Urothelium cell line (cell line): Measurements from ENCODE around the gene ATP5PF.
A peak's percentile ranks its signal among the peaks of the same experiment; 100 is the strongest.
"Not testable (repeated sequence)": the region's sequence is repeated elsewhere in the genome, so short reads cannot be mapped to it uniquely, and the experiment has no call there.

Source experiments
- DNase-seq: peaks from one replicate; pipeline ENCODE4 v3.0.0; 2011; ENCODE audit warnings: low spot score, mixed read lengths
- FAIRE-seq: peaks from 2 replicates; lab custom pipeline; 2011; peaks lifted over from hg19 to GRCh38; lab: Jason Lieb, UNC

The ATP5PF gene

DNA sequence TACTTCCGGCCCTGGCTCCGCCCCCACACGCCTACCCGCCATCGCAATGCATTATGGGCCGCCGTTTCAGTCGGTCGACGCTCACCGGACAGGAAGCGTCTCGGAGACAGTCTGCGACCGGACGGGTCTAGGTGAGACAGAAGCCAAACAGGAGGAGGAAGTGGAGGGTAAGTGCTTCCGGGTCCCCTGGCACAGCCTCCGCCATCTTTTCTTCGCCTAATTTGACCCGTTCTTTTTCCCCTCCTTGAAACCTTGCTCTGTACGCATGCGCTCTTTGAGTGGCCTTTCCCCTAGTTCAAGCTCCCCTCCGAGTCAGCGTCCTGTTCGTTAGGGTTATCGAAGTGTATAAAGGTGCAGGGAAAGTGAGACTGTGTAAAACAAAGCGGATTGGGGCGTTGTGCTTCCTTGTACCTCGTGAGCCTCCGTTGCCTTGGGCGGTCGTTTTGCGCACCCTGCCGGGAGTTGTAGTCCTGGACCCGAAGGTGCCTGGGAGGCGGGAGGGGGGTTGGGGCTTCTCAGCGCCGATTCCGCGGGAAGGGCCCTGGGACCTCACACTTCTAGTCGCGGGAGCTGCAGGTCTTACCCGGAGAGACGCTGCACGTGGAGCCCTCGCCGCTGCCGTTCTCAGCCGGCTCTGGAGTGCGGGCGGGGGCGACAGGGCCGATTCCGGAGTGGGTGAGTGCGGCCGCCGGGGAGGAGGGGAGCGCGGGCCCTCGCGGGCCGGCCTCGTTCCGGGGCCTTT is at the start of gene ATP5PF, which contains the start of gene GABPA:
Gene ATP5PF, minus strand, starts transcription at position 1 of the 742 bp plus-strand sequence. CDS start 5,110 bp downstream, outside the sequence.
Gene GABPA, plus strand, starts transcription at position 69 of the 742 bp plus-strand sequence. CDS start 6,627 bp downstream, outside the sequence.
- DNase-seq (peak; percentile 92), FAIRE-seq (peak; percentile 74)

DNA sequence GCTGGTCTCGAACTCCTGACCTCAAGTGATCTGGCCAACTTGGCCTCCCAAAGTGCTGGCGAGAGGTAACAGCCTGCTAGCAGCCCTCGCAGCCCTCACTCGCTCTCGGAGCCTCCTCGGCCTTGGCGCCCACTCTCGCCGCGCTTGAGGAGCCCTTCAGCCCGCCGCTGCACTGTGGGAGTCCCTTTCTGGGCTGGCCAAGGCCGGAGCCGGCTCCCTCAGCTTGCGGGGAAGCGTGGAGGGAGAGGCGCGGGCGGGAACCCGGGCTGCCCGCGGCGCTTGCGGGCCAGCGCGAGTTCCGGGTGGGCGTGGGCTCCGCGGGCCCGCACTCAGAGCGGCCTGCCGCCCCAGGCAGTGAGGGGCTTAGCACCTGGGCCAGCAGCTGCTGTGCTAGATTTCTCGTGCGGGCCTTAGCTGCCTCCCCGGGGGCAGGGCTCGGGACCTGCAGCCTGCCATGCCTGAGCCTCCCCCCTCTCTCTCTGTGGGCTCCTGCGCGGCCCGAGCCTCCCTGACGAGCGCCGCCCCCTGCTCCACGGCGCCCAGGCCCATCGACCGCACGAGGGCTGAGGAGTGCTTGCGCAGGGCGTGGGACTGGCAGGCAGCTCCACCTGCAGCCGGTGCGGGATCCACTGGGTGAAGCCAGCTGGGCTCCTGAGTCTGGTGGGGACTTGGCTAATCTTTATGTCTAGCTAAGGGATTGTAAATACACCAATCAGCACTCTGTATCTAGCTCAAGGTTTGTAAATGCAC is 43.6 kb upstream of the ATP5PF start:
- peak; percentile 5 for FAIRE-seq
- DNase-seq, result not testable (repeated sequence)

- DNase-seq, result no peak
- FAIRE-seq, result no peak
Measured at GRCh38 chr21:25776440-25776839, 41.7 kb upstream of the ATP5PF start.

GRCh38 chr21:25772686-25773085 is 38.0 kb upstream of the ATP5PF start:
- no peak for FAIRE-seq
- no peak for DNase-seq

GRCh38 chr21:25767921-25768320 is 33.2 kb upstream of the ATP5PF start:
- FAIRE-seq, result no peak
- no peak for DNase-seq

DNA sequence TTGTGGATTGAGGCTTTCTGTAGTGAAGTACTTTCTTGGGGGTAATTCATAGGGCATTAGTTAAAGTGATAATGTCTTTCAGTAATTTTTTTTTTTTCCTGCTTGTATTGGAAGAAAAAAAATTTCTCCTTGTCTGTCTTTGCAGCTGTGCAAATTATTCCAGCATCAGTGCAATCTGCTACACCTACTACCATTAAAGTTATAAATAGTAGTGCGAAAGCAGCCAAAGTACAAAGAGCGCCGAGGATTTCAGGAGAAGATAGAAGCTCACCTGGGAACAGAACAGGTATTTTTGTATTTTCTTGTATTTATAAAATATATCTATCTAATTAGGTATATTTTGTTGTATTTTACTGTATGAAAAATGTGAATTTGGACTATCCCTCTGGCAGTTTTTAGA is 29.4 kb upstream of the ATP5PF start:
- DNase-seq, result no peak
- no peak for FAIRE-seq

GRCh38 chr21:25760677-25761076 is 26.0 kb upstream of the ATP5PF start:
- DNase-seq (no peak), FAIRE-seq (no peak)

GRCh38 chr21:25760061-25760460 is 25.4 kb upstream of the ATP5PF start:
- FAIRE-seq, result no peak
- DNase-seq, result no peak

DNA sequence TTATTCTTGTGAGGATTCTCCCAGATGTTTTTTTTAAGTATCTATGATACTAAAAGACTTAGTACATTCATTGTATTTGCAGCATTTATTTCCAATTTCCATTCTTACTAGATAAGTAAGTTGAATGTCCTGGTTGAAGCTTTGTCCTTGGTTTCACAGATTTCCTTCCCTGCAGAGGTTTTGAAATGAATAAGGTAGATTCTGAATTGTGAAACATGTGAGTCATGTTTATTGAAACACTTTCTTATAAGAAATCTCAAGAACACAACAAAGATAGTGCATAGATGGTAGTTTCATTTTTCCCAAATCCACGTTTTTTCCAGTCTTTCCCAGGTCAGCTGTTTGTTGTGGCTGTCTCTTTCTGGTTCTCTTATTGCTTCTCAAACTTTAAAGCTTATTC is 24.9 kb upstream of the ATP5PF start:
- DNase-seq, result no peak
- FAIRE-seq, result no peak

GRCh38 chr21:25757531-25757930 is 22.8 kb upstream of the ATP5PF start:
- no peak for FAIRE-seq
- no peak for DNase-seq

DNA sequence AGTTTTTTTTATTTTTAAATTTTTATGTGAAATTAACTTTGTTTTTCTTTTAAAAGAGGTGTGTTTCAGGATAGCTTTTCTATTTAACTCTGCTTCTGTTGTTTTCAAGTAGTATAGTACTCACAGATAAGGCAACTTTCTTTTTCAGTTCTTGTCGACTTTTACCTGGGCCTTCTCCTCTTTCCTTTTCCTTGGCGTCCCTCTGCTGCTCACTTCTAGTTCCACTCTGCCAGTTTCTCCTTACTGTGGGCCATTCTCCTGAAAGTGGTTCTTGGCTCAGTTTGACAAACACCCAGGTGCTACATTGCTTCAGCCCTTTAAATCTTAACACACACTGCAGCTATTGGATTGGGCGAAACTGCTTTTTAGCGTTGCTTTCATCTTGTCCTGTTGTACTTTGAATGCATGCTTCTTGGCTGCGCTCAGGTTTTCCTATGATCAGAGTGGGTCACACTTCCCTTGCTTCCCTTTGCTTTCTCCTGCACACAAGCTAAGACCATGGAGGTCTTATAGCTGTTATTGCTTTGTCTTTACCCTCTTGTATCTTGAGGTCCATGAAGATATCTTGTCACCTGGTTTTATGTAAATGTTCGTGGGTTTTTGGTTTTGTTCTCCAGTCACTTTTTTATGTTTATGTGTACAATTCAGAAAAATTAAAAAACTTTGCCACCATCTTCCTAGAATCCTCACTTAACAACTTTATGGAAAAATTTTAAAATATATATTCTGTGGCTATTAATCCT is 21.7 kb upstream of the ATP5PF start:
- FAIRE-seq (no peak), DNase-seq (no peak)

- FAIRE-seq (no peak), DNase-seq (no peak)
Measured at GRCh38 chr21:25752416-25752815, 17.7 kb upstream of the ATP5PF start.

- no peak for FAIRE-seq
Measured at GRCh38 chr21:25750085-25750484, 15.4 kb upstream of the ATP5PF start.

DNA sequence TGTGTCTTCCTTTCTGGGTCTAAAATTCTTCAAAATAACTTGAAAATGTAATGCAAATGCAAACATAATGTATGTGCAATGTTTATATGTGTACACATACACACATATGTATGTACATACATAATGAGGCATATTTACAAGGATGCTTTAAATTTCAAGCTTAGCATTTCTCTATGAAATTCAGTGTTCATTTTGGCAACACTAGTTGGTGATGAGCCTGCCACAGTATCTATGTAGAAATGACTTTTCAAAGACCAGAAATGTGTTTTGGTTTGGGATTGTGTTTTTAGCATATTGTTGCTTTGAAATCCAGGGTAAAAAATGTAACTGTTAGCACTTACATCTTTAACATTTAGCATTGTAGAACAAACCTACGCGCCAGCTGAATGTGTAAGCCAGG is 10.2 kb upstream of the ATP5PF start:
- no peak for FAIRE-seq
- DNase-seq, result no peak

More at GRCh38 chr21:25750085-25750484, 15.4 kb upstream of the ATP5PF start:
- no peak for DNase-seq

DNA sequence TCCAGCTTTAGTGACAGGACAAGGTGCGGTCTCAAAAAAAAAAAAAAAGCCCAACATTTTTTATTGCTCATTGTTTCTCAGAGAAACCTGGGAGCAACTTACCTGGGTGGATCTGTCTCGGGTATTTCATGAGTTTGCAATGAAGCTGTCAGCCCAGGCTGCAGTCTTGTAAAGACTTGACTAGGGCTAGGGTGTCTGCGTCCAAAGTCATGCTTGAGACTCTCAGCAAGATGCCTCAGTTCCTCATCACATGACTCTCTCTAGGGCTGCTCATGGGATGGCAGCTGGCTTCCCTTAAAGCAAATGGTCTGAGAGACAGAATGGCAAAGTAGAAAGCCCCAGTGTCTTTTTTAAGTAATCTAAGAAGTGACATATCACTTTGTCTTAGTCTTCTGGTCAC is 8.2 kb upstream of the ATP5PF start:
- no peak for FAIRE-seq

GRCh38 chr21:25737421-25737820 is 2.7 kb upstream of the ATP5PF start:
- FAIRE-seq (no peak), DNase-seq (no peak)

More for the DNA sequence above, 8.2 kb upstream of the ATP5PF start:
- DNase-seq, result no peak

DNA sequence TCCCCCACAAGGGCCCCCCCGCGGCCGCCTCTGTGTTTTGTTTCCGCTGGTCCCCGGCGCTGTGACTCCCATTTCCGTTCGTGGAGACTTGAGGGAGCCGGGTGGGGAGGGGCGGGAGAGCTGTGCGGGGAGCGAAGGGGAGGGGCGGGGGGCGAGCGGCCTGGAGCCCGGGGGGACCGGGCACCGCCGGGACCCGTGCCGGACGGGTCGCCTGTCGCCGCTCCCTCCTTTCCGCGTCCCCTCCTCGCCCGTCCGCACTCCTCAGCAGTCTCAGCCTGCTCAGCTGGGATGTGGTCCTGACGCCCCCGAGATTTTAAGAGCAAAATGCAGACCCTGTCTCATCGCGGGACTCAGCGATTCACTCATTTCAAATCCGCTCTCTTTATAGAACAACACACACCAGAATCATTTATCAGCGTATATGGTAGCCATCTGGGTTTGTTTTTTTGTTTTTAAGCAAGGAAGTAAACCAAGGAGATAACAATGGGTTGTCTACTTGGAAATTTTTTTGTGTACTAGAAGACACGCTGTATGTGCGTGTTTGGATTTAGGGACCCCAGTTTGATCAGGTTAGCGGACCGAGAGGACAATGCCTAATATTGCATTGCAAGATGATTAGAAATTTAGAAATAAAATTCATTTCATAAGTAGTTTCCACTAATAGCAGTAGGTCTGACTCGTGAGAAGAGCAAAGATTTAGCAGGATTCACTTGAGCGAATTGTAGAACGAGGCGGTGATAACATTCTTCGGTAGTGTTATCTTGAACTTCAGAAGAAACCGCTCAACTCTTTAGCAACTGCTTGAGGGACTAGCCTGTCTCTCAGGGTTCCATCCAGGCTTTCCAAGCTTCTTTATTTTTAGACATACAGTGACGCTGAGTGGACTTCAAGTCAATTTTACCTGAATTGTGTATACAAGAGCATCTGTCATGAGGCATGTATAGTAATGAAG is 1.2 kb upstream of the ATP5PF start:
- FAIRE-seq, result no peak
- DNase-seq, result peak; percentile 83

GRCh38 chr21:25734654-25734903 is 125 bp downstream of the ATP5PF start:
- DNase-seq (no peak), FAIRE-seq (no peak)

GRCh38 chr21:25733859-25734653 is 648 bp downstream of the ATP5PF start:
- FAIRE-seq (no peak), DNase-seq (no peak)
